ENCODE results near the gene NKAIN2. TPM values are rescaled to one million over a fixed set of nuclear protein-coding genes. Genes with fewer than 3 reads are reported as not detected.

The NKAIN2 gene
- total and polyA plus RNA-seq, 9 of the 15 experiments (the other 6 are each of a cell fraction or from before 2014, with no cell fraction given): not detected

GRCh38 chr6:124073820-124074587 lies 270.3 kb downstream of the NKAIN2 start:
- Histone ChIP-seq H3K27me3 (ENCODE audit: control insufficient read depth in 2 of 2, insufficient read depth in 2 of 2, low read length in 2 of 2) (no peaks in the 10 kb centered on the region), H2AFZ (ENCODE audit: low read depth, low read length) (no peak overlapping the region), H4K20me1 (replicated peaks; ENCODE audit: control insufficient read depth, insufficient read depth, low read length) (no peaks in the 10 kb centered on the region), H3K9ac (ENCODE audit: insufficient read depth in 1 of 2, low read depth in 2 of 2, low read length in 2 of 2) (no peak overlapping the region), H3K79me2 (ENCODE audit: control insufficient read depth, insufficient read depth, low read length) (no peaks in the 10 kb centered on the region), H3K27ac (ENCODE audit: extremely low read depth, low read depth, low read length) (no peak overlapping the region), H3K4me1 (replicated peaks in 1 of 2; ENCODE audit: control insufficient read depth in 2 of 2, insufficient read depth in 2 of 2, low read length in 2 of 2) (no peaks in the 10 kb centered on the region), H3K4me2 (ENCODE audit: insufficient read depth, low read length) (no peak overlapping the region), H3K4me3 (no peak overlapping the region), H3K9me1 (ENCODE audit: control insufficient read depth, insufficient read depth, low read length) (no peaks in the 10 kb centered on the region), H3K36me3 (ENCODE audit: control insufficient read depth, insufficient read depth, low read length) (no peaks in the 10 kb centered on the region), H3K9me3 (replicated peaks; ENCODE audit: control insufficient read depth, insufficient read depth, low read depth, low read length) (peaks cover 2% of the 10 kb centered on the region; the same call in 1 of the 2 replicates)
- ChIA-PET CTCF (ENCODE audit: low intra/inter-chr PET ratio) (no interaction called here), POLR2A (no interaction called here)
- WGBS (ENCODE audit: insufficient coverage, low coverage, missing lambda C conversion rate): 2% methylated on average over 6 of the region's 6 CpGs
- in situ Hi-C loops (cut with MboI) (no loop called here), intact Hi-C loops (cut with micrococcal nuclease) (no loop called here)
- BruUV-seq (replicated peaks): no TSS peak
- no peak for ATAC-seq
- no peak for TF ChIP-seq SAP30 (IDR thresholded peaks at IDR 0.05; ENCODE audit: borderline replicate concordance, insufficient read depth, low read depth, low read length, poor library complexity, severe bottlenecking)
- no peak for TF ChIP-seq XRCC5 (IDR thresholded peaks at IDR 0.05; ENCODE audit: low read depth, low read length)
- TF ChIP-seq ZBTB2 (IDR thresholded peaks at IDR 0.05): no peak
- no peak for TF ChIP-seq RBFOX2 (IDR thresholded peaks at IDR 0.05; ENCODE audit: low read depth, low read length)
- TF ChIP-seq ATF1 (CRISPR knock-in tag; IDR thresholded peaks at IDR 0.05): no peak
- TF ChIP-seq ATF1 (tag; IDR thresholded peaks at IDR 0.05): no peak
- TF ChIP-seq BRF2 (IDR thresholded peaks at IDR 0.05; ENCODE audit: borderline replicate concordance, insufficient read depth, insufficient read length): no peak
- TF ChIP-seq MEIS2 (IDR thresholded peaks at IDR 0.05; ENCODE audit: partially characterized antibody): no peak
- no peak for TF ChIP-seq NFATC3 (IDR thresholded peaks at IDR 0.05)
- TF ChIP-seq FOS (IDR thresholded peaks at IDR 0.05; ENCODE audit: extremely low read depth, insufficient read length): no peak
- TF ChIP-seq ZKSCAN1 (IDR thresholded peaks at IDR 0.05; ENCODE audit: low read depth, low read length): no peak
- TF ChIP-seq MEF2A (IDR thresholded peaks at IDR 0.05; ENCODE audit: control insufficient read depth, low read depth, low read length): no peak
- TF ChIP-seq HBP1 (CRISPR knock-in tag; IDR thresholded peaks at IDR 0.05): no peak
- TF ChIP-seq ESRRB (CRISPR knock-in tag; IDR thresholded peaks at IDR 0.05; ENCODE audit: borderline replicate concordance): no peak
- TF ChIP-seq NR1H2 (CRISPR knock-in tag; IDR thresholded peaks at IDR 0.05): no peak
- no peak for TF ChIP-seq MLLT1 (IDR thresholded peaks at IDR 0.05)
- no peak for TF ChIP-seq ZNF282 (CRISPR knock-in tag; IDR thresholded peaks at IDR 0.05)
- no peak for TF ChIP-seq ZNF75A (CRISPR knock-in tag; IDR thresholded peaks at IDR 0.05)
- no peak for TF ChIP-seq JUNB (CRISPR knock-in tag; conservative IDR thresholded peaks at IDR 0.05)
- FAIRE-seq: no peak
- DNase-seq (ENCODE audit: extremely low read depth in 1 of 4, low spot score in 3 of 4): no peak
